HG03521 (cell line): ENCODE data around the gene GPSM3.
"Not testable (repeated sequence)": the region's sequence is repeated elsewhere in the genome, so short reads cannot be mapped to it uniquely, and the experiment has no call there.

Experiments used
- ATAC-seq: cut with Tn5 transposase; IDR thresholded peaks from one replicate; pipeline ENCODE4 v1.9.1; 2021; ENCODE audit warnings: mild to moderate bottlenecking, moderate library complexity; ENCODE audit not compliant: unreplicated experiment

Gene GPSM3

GRCh38 chr6:32152769-32153563, 39.5 kb downstream of the GPSM3 start:
- ATAC-seq = no peak

GRCh38 chr6:32151863-32152768, 40.3 kb downstream of the GPSM3 start, which contains the start of gene PRRT1:
Gene PRRT1, minus strand, starts transcription at chr6:32151939. Its CDS starts 112 bp downstream, at chr6:32151827.
- no peak for ATAC-seq

GRCh38 chr6:32151181-32151862, 41.1 kb downstream of the GPSM3 start:
- ATAC-seq = no peak

GRCh38 chr6:32149932-32150870, 42.2 kb downstream of the GPSM3 start:
- no peak for ATAC-seq

- no peak for ATAC-seq
Measured at GRCh38 chr6:32149092-32149755, 43.2 kb downstream of the GPSM3 start.

- no peak for ATAC-seq
Measured at GRCh38 chr6:32148289-32149091, 44.0 kb downstream of the GPSM3 start.

- no peak for ATAC-seq
Measured at GRCh38 chr6:32147401-32148132, 44.9 kb downstream of the GPSM3 start.

- ATAC-seq = no peak
Measured at GRCh38 chr6:32146687-32147086, 45.8 kb downstream of the GPSM3 start.

GRCh38 chr6:32146287-32146686, 46.2 kb downstream of the GPSM3 start:
- no peak for ATAC-seq

GRCh38 chr6:32144238-32144637, 48.2 kb downstream of the GPSM3 start:
- ATAC-seq = not testable (repeated sequence)
